ENCODE measurements around the gene ZNF621.

Gene ZNF621

GRCh38 chr3:40516201-40516600 is 8.6 kb upstream of the ZNF621 start:
- TF ChIP-seq CTCF (conservative IDR thresholded peaks at IDR 0.05; ENCODE audit: control insufficient read depth, insufficient read depth, low read depth, low read length) = no peak
- no peak for DNase-seq (ENCODE audit: low read depth)

GRCh38 chr3:40518067-40518466 is 6.7 kb upstream of the ZNF621 start:
- TF ChIP-seq CTCF (conservative IDR thresholded peaks at IDR 0.05; ENCODE audit: control insufficient read depth, insufficient read depth, low read depth, low read length) = no peak
- H3K4me3 ChIP-seq (ENCODE audit: control insufficient read depth, low read depth, low read length) = no peak overlapping the region
- DNase-seq (ENCODE audit: low read depth) = no peak

More at GRCh38 chr3:40516201-40516600, 8.6 kb upstream of the ZNF621 start:
- H3K4me3 ChIP-seq (ENCODE audit: control insufficient read depth, low read depth, low read length) = no peak overlapping the region

- H3K4me3 ChIP-seq (ENCODE audit: control insufficient read depth, low read depth, low read length) = no peak overlapping the region
- no peak for TF ChIP-seq CTCF (conservative IDR thresholded peaks at IDR 0.05; ENCODE audit: control insufficient read depth, insufficient read depth, low read depth, low read length)
- no peak for DNase-seq (ENCODE audit: low read depth)
These were observed 5.9 kb upstream of the ZNF621 start for GRCh38 chr3:40518848-40519247.

GRCh38 chr3:40521254-40521653 is 3.5 kb upstream of the ZNF621 start:
- DNase-seq (ENCODE audit: low read depth) = no peak
- H3K4me3 ChIP-seq (ENCODE audit: control insufficient read depth, low read depth, low read length) = no peak overlapping the region
- TF ChIP-seq CTCF (conservative IDR thresholded peaks at IDR 0.05; ENCODE audit: control insufficient read depth, insufficient read depth, low read depth, low read length) = no peak

GRCh38 chr3:40523781-40524180 is 979 bp upstream of the ZNF621 start:
- no peak for TF ChIP-seq CTCF (conservative IDR thresholded peaks at IDR 0.05; ENCODE audit: control insufficient read depth, insufficient read depth, low read depth, low read length)
- H3K4me3 ChIP-seq (ENCODE audit: control insufficient read depth, low read depth, low read length) = no peak overlapping the region
- no peak for DNase-seq (ENCODE audit: low read depth)

GRCh38 chr3:40524222-40524567 is 565 bp upstream of the ZNF621 start:
- TF ChIP-seq CTCF (conservative IDR thresholded peaks at IDR 0.05; ENCODE audit: control insufficient read depth, insufficient read depth, low read depth, low read length) = no peak
- DNase-seq (ENCODE audit: low read depth) = peak; percentile 7
- peak overlapping the region; percentile 86 for H3K4me3 ChIP-seq (ENCODE audit: control insufficient read depth, low read depth, low read length)

- no peak for DNase-seq (ENCODE audit: low read depth)
- no peak for TF ChIP-seq CTCF (conservative IDR thresholded peaks at IDR 0.05; ENCODE audit: control insufficient read depth, insufficient read depth, low read depth, low read length)
- H3K4me3 ChIP-seq (ENCODE audit: control insufficient read depth, low read depth, low read length) = no peak overlapping the region
These were observed 3.7 kb downstream of the ZNF621 start for GRCh38 chr3:40528426-40528825.
